Measurements from ENCODE around the gene AKR1D1.

The AKR1D1 gene

GRCh38 chr7:138076196-138076595, at the start of gene AKR1D1:
Gene AKR1D1 (plus strand): TSS chr7:138076459. CDS start chr7:138076519, 60 bp downstream.
- no peak for TF ChIP-seq CTCF (IDR thresholded peaks at IDR 0.05; ENCODE audit: control extremely low read depth, extremely low read depth, low read depth, missing control alignments)
- no peak for DNase-seq (ENCODE audit: extremely low spot score)
- CTCF ChIA-PET, result no interaction called here
- POLR2A ChIA-PET, result no interaction called here

- POLR2A ChIA-PET, result no interaction called here
Observed at GRCh38 chr7:138027100-138027499, 49.2 kb upstream of the AKR1D1 start.

GRCh38 chr7:138029126-138029525, 47.1 kb upstream of the AKR1D1 start:
- POLR2A ChIA-PET, result no interaction called here
- no peak for DNase-seq (ENCODE audit: extremely low spot score)
- CTCF ChIA-PET, result interaction anchor here (1.0 to 1.1 kb wide), 2 partner anchors 11 to 125 kb away, joined by 3 read pairs; no protein-coding TSS in a partner anchor
- no peak for TF ChIP-seq CTCF (IDR thresholded peaks at IDR 0.05; ENCODE audit: control extremely low read depth, extremely low read depth, low read depth, missing control alignments)

More at GRCh38 chr7:138027100-138027499, 49.2 kb upstream of the AKR1D1 start:
- TF ChIP-seq CTCF (IDR thresholded peaks at IDR 0.05; ENCODE audit: control extremely low read depth, extremely low read depth, low read depth, missing control alignments), result no peak
- CTCF ChIA-PET, result interaction anchor here (1.0 to 2.1 kb wide), 5 partner anchors 9 to 218 kb away, joined by 3 to 8 read pairs (median 5); partner anchors contain the start of gene CREB3L2
- DNase-seq (ENCODE audit: extremely low spot score), result no peak

- no peak for TF ChIP-seq CTCF (IDR thresholded peaks at IDR 0.05; ENCODE audit: control extremely low read depth, extremely low read depth, low read depth, missing control alignments)
- CTCF ChIA-PET, result interaction anchor here (1.8 kb wide), 1 partner anchor 27 kb away, joined by 6 read pairs; the partner anchor contains the start of gene CREB3L2
- POLR2A ChIA-PET, result no interaction called here
- DNase-seq (ENCODE audit: extremely low spot score), result no peak
Observed at GRCh38 chr7:138029941-138030340, 46.3 kb upstream of the AKR1D1 start.

GRCh38 chr7:138030679-138031351, 45.4 kb upstream of the AKR1D1 start:
- ChIA-PET POLR2A (no interaction called here), CTCF (interaction anchor here (1.8 kb wide), 1 partner anchor 28 kb away, joined by 6 read pairs; the partner anchor contains the start of gene CREB3L2)
- no peak for DNase-seq (ENCODE audit: extremely low spot score)
- no peak for TF ChIP-seq CTCF (IDR thresholded peaks at IDR 0.05; ENCODE audit: control extremely low read depth, extremely low read depth, low read depth, missing control alignments)

- no peak for TF ChIP-seq CTCF (IDR thresholded peaks at IDR 0.05; ENCODE audit: control extremely low read depth, extremely low read depth, low read depth, missing control alignments)
- POLR2A ChIA-PET, result no interaction called here
- DNase-seq (ENCODE audit: extremely low spot score), result no peak
- CTCF ChIA-PET, result interaction anchor here (1.0 to 1.2 kb wide), 3 partner anchors 23 to 128 kb away, joined by 3 to 7 read pairs (median 3); partner anchors contain the start of gene CREB3L2
Observed at GRCh38 chr7:138032186-138032585, 44.1 kb upstream of the AKR1D1 start.
